IPS-20b (cell line): ENCODE results near the gene STPG3.

Experiments
- H3K27ac ChIP-seq: one replicate; pipeline ENCODE4 v1.5.1; 2013; ENCODE audit warnings: low read length
- H3K27me3 ChIP-seq: 2 replicates; pipeline ENCODE4 v1.6.1; 2013; ENCODE audit warnings: mild to moderate bottlenecking, low read length, inconsistent platforms; ENCODE audit not compliant: insufficient read depth
- H3K36me3 ChIP-seq: 2 replicates; pipeline ENCODE4 v1.6.1; 2013; ENCODE audit warnings: low read depth, mild to moderate bottlenecking, inconsistent platforms, low read length, moderate library complexity; ENCODE audit not compliant: insufficient read depth
- H3K4me1 ChIP-seq: 2 replicates; pipeline ENCODE4 v1.6.1; 2013; ENCODE audit warnings: mild to moderate bottlenecking, control low read depth, inconsistent platforms, low read length, moderate library complexity; ENCODE audit not compliant: insufficient read depth
- H3K4me3 ChIP-seq: 2 replicates; pipeline ENCODE4 v1.5.1; 2013; ENCODE audit warnings: mild to moderate bottlenecking, low read length, inconsistent platforms
- H3K9ac ChIP-seq: 2 replicates; pipeline ENCODE4 v1.6.1; 2013; ENCODE audit warnings: low read depth, mild to moderate bottlenecking, inconsistent platforms, low read length, moderate library complexity
- H3K9me3 ChIP-seq: 2 replicates; pipeline ENCODE4 v1.6.1; 2013; ENCODE audit warnings: mild to moderate bottlenecking, low read depth, low read length, inconsistent platforms; ENCODE audit not compliant: insufficient read depth

The STPG3 gene

DNA sequence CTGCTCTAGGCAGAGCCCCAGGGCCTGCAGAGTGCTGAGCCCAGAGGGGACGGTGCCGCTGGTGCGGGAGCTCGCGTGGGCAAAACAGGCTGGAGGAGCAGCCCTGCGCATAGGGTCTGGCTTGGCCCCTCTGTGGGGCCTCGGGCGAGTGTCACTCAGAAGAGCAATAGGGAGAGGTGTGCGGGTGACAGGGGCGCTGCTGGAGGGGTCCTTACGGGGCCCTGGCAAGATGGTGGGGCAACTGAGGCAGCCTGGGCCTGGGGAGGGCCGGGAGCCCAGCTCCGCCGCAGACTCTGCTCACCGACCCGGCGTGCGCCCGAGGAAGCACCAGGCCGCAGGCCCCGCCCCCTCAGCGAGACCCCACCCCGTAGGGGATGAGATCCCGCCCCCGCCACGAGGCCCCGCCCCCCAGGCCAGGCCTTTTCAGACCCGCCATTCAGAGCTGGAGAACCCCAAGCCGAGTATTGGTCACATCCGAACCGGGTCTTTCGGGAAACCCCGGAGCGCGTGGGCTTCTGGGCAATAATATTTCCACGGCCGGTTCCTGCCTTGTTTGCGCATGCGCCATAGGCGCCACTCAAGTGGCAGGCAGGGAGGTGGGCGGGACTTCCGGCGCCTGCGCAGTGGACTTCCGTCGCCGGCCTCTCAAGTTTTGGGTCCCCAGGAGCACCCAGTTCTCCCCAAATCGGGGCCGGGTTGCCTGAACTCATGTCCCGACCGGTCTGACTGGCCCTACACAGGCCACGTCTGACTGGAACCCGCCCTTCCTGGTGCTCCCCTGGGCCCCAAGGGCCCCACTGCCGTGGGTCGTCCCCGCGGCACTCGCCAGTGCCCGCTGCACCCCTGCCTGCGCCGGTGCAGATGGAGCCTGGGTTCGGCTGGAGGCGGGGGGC is 27.8 kb upstream of the STPG3 start:
- H3K4me3 ChIP-seq, result peak overlapping the region; percentile 86
- H3K9ac ChIP-seq, result peak overlapping the region; percentile 91
- peaks cover 9% of the 10 kb centered on the region for H3K27me3 ChIP-seq
- H3K36me3 ChIP-seq, result no peaks in the 10 kb centered on the region
- no peaks in the 10 kb centered on the region for H3K9me3 ChIP-seq
- no peak overlapping the region for H3K27ac ChIP-seq
- peaks cover 3% of the 10 kb centered on the region; the same call in 1 of the 2 replicates for H3K4me1 ChIP-seq

DNA sequence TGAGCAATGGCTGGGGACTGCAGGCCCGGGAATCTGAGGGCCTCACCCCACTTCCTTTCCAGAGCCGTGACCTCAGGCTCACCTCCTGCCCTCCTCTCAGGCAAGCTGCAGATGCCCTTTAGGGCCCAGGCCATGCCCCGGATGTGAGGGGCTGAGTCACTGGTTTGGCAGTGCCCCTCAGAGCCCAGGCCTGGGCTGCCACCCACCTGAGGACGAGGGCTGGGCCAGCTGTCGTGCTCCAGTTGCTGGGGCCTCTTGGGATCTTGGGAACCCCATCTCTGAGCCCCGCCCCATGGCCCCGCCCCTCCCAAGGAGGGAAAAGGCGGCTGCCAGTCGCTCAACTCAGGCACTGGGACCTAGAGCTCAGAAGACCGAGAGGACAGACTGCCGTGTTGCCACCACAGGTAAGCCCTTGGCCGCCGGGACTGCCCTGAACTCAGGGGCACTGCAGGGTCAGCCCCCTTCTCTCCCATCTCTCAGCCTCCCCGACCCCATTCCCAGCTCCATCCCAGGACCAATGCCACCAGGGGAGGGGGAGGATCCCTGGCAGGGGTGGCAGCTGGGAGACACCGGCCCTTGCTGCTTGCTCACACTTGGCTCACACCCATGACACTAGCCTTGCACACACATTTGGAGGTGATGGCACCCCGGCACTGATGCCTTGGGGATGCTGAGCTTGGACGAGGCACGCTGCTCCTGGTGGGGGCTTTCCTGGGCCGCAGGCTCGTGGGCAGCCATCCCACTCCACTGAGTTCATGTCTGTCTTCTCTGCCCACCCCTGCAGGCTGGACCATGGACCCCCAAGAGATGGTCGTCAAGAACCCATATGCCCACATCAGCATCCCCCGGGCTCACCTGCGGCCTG is 26.0 kb upstream of the STPG3 start, which contains the start of gene CYSRT1:
CYSRT1 (plus strand) TSS at position 345 of the 865 bp plus-strand sequence; CDS start at position 793, 448 bp downstream.
- H3K4me1 ChIP-seq, result peaks cover 3% of the 10 kb centered on the region; the same call in 1 of the 2 replicates
- H3K9ac ChIP-seq, result peak within 1 kb of the TSS; percentile 91
- H3K9me3 ChIP-seq, result no peaks in the 10 kb centered on the region
- H3K27me3 ChIP-seq, result peaks cover 9% of the 10 kb centered on the region
- H3K4me3 ChIP-seq, result peak within 1 kb of the TSS; percentile 86
- no peak within 1 kb of the TSS for H3K27ac ChIP-seq
- H3K36me3 ChIP-seq, result no peaks in the 10 kb centered on the region

DNA sequence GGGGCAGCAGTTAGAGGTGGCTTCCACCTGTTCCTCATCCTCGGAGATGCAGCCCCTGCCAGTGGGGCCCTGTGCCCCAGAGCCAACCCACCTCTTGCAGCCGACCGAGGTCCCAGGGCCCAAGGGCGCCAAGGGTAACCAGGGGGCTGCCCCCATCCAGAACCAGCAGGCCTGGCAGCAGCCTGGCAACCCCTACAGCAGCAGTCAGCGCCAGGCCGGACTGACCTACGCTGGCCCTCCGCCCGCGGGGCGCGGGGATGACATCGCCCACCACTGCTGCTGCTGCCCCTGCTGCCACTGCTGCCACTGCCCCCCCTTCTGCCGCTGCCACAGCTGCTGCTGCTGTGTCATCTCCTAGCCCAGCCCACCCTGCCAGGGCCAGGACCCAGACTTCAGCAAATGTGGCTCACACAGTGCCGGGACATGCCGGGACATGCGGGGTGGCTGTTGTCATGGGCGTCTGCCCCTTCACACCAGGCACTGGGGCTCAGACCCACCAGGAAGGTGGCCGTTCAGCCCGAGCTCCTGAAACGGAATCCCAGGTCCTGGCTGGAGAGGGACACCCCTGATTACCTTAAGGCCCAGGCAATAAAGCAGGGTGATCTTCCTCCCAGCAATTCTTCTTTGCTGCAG is 25.3 kb upstream of the STPG3 start:
- Histone ChIP-seq H3K27ac (no peak overlapping the region), H3K9ac (no peak overlapping the region), H3K36me3 (no peaks in the 10 kb centered on the region), H3K4me3 (no peak overlapping the region), H3K4me1 (peaks cover 3% of the 10 kb centered on the region; the same call in 1 of the 2 replicates), H3K27me3 (peaks cover 9% of the 10 kb centered on the region), H3K9me3 (no peaks in the 10 kb centered on the region)

DNA sequence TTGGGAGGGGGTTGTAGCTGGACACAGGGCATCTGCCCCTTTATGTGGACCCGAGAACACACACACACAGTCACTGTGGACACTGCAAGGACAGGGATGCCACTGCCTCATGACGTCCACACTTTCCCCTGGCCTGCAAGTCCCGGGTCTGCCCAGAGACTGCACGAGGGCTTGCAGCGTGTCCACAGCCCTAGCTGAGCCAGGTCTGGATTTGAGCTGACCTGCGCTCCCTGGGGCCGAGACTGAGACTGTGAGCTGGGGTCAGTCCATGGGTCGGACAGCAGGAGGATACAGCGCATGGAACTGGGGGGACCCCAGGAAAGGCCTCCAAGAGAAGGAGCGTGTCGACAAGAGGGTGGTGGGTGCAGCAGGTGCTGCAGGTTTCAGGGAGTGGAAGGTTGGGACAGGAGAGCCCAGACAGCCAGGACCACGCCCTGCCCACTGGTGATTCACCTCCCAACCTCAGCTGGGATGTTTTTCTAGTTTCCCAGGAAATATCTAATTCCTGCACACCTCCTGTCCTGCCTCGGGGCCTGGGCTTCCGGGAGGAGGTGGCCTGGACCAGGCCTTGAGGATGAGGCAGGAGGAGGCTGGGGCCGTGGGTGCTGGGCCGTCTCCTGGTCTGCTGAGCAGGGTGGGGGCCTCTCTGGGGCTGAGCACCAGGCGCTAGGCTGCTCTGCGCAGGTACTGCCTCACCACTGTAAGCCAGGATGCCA is 24.6 kb upstream of the STPG3 start:
- Histone ChIP-seq H3K4me1 (peaks cover 3% of the 10 kb centered on the region; the same call in 1 of the 2 replicates), H3K27me3 (peaks cover 9% of the 10 kb centered on the region), H3K36me3 (no peaks in the 10 kb centered on the region), H3K9me3 (no peaks in the 10 kb centered on the region), H3K9ac (no peak overlapping the region), H3K4me3 (no peak overlapping the region), H3K27ac (no peak overlapping the region)

DNA sequence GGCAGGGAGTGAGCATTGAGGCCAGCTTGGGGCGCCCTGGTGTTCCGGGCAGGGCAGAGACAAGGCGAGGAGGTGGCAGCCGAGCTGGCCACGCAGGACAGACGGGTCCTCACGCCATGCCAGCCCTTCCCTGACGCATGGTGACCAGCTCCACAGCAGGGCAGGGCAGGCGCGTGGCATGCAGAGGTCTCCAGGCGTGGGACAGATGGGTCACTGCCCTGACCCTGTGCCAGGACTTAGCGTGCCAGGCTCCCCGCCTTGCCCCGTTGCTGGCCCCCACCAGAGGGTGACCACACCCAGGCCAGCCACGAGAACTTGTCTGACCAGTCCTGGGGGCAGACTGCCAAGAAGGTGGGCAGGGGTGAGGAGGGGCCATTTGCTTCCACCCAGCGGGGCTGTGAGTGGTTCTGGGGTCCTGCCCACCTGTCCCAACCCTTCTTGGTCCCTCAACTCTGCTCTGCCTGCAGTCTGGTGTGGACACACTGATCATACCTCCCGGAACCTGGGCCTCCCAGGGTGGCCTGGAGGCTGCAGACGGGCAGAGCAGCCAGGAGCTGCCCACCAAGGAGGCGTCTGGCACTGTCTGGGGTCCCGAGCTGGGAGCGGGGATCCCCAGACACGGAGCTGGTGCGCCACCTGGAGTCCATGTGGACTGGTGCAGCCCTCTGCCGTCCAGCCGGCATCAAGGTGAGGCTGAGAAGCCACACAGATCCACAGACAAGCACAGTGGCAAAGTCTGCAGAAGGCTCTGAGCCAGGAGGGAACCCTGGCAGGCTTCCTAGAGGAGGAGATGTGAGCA is 23.8 kb upstream of the STPG3 start, which contains the start of gene RNF224:
RNF224 (plus strand) TSS at position 449 of the 799 bp plus-strand sequence. CDS start 834 bp downstream, outside the sequence.
- no peak within 1 kb of the TSS for H3K4me3 ChIP-seq
- no peak within 1 kb of the TSS for H3K27ac ChIP-seq
- H3K9me3 ChIP-seq, result no peaks in the 10 kb centered on the region
- H3K27me3 ChIP-seq, result peaks cover 9% of the 10 kb centered on the region
- H3K36me3 ChIP-seq, result no peaks in the 10 kb centered on the region
- H3K9ac ChIP-seq, result no peak within 1 kb of the TSS
- peaks cover 3% of the 10 kb centered on the region; the same call in 1 of the 2 replicates for H3K4me1 ChIP-seq

DNA sequence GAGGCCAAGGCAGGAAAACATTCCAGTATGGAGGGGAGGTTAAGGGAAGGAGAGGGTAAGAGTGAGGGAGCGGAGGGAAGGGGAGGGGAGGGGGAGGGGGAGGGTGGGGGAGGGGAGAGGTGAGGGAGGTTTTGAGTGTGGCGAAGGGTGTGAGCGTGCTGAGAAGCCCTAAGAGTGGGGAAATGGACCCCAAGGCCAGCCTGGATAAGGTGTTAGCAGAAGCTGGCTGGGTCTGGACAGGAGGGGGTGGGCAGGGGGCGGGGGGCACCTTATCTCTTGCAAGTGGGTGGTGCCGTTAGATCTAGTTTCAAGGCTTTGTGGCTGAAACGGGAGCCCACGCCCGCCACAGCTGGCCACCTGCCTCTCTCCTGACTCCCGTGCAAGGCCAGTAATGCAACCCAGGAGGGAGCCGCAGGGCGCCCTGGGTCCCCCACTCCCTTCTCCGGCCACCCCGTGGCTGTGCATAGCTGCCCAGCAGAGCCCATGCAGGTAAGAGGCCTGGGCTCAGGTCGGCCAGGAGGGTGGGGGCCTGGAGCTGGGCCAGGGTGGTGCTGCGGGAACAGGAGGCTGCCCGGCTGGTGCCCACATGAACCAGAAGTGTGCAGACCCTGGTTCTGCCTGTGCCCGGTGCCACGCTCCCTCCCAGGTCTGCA is 23.1 kb upstream of the STPG3 start:
- no peak overlapping the region for H3K4me3 ChIP-seq
- H3K9ac ChIP-seq, result no peak overlapping the region
- no peak overlapping the region for H3K27ac ChIP-seq
- no peaks in the 10 kb centered on the region for H3K9me3 ChIP-seq
- peaks cover 2% of the 10 kb centered on the region for H3K27me3 ChIP-seq
- peaks cover 3% of the 10 kb centered on the region; the same call in 1 of the 2 replicates for H3K4me1 ChIP-seq
- no peaks in the 10 kb centered on the region for H3K36me3 ChIP-seq

DNA sequence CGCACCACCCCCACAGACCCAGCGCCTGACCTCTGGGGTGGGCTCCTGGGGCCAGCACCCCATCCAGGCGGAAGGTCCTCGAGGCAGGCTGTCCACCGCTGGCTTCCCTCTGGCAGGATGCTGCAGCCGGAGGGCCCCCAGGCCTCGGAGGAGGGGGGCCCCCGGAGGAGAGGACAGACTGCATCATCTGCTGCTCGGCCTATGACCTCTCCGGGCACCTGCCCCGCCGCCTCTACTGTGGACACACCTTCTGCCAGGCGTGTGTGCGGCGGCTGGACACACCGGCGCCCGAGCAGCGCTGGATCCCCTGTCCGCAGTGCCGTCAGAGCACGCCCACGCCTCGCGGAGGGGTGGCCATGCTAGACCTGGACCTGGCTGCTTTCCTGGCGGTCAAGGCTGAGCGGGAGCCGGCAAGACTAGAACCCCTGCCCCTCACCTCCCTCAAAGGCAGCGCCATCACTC is 22.5 kb upstream of the STPG3 start:
- no peak overlapping the region for H3K27ac ChIP-seq

DNA sequence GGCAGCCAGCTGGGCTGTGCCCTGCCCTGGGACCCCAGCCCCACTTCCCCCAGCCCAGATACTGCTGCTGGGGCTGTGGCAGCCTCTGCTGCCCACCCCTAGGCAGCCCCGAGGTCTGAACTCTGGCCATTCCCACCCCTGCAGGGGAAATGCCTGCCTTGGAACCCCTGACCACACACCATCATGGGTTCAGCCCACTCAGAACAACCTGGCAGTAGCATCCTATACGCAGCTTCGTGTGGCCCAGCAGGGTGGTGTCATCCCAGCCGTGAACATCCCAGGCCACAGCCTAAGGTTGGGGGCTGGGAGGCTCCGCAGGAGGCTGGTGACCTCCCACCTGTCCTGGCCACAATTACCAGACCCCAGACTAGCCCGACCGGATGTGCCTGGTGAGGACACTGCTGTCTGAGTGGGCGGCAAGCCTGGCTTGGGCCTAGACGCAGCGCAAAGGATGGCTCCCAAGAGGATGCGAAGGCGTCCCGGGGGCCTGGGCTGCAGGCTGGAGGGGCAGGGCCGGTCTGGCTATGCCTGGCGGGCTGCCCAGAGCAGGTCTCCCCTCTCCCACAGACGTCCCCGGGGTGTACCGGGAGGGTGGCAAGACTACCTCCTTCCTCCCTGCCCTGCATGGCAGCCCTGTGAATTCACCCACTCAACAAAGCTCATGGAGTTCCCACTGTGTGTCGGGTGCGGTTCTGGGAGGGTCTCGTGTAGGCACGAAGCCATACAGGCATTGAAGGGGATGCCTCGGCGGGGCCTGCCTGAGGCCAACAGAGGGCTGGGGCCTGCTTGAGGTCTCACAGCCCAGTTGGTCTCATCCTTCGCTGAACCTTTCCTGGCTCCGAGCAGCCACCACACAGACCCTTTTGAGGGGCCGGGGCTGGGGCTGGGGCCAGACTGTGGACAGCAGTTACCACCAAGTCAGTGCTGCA is 21.9 kb upstream of the STPG3 start:
- H3K36me3 ChIP-seq, result no peaks in the 10 kb centered on the region
- H3K27me3 ChIP-seq, result no peaks in the 10 kb centered on the region
- H3K9me3 ChIP-seq, result no peaks in the 10 kb centered on the region
- H3K27ac ChIP-seq, result no peak overlapping the region
- H3K4me3 ChIP-seq, result no peak overlapping the region
- no peak overlapping the region for H3K9ac ChIP-seq
- no peaks in the 10 kb centered on the region for H3K4me1 ChIP-seq

More for the DNA sequence above, 22.5 kb upstream of the STPG3 start:
- Histone ChIP-seq H3K9ac (no peak overlapping the region), H3K4me3 (no peak overlapping the region), H3K27me3 (no peaks in the 10 kb centered on the region), H3K4me1 (peaks cover 3% of the 10 kb centered on the region; the same call in 1 of the 2 replicates), H3K36me3 (no peaks in the 10 kb centered on the region), H3K9me3 (no peaks in the 10 kb centered on the region)

DNA sequence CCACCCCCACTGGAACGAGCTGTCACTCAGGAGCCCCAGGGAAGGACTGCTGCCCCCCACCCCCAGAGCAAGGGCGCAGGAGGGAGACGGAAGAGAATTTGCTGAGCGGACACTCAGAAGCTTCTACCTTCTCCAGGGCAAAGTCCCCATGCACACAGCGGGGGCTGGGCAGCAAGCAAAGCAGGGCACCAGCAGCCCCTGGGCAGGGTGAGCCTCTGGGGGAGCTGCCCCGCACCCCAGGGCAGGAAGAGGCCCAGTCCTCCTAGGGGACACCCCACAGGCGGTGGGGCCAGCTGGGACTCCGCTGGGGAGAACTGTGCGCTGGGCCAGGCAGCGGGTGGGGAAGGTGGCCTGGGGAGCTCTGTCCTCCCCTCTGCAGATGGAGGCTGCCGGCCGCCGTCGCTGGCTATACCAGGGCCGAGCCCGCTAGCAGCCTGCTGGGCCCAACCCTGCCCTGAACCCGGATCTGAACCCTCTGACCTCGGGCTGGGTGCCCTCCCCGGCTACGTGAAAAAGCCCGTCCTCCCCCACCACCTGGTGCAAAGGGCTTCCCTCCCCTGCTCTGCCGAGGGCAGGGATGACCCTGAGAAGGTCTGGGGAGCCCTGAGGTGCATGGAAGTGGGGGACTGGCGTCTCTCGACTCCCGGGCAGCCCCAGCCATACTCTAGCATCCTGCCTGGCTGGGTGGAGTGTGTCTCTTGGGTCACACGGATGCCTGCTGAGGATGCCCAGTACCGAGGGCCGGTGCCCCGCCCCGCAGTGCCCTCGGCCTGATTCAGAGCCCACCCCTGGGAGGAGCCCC is 21.0 kb upstream of the STPG3 start:
- no peak overlapping the region for H3K9ac ChIP-seq
- no peaks in the 10 kb centered on the region for H3K4me1 ChIP-seq
- no peak overlapping the region for H3K27ac ChIP-seq

More for the DNA sequence above, 21.0 kb upstream of the STPG3 start:
- no peak overlapping the region for H3K4me3 ChIP-seq
- no peaks in the 10 kb centered on the region for H3K36me3 ChIP-seq
- H3K27me3 ChIP-seq, result no peaks in the 10 kb centered on the region
- no peaks in the 10 kb centered on the region for H3K9me3 ChIP-seq
